Esophagus (tissue), 2 donors: ENCODE measurements around the gene FRMPD2. TPM values are rescaled to one million over a fixed set of nuclear protein-coding genes. Genes with fewer than 3 reads are reported as not detected.
"Not testable (repeated sequence)": the region's sequence is repeated elsewhere in the genome, so short reads cannot be mapped to it uniquely, and the experiment has no call there.

Experiments
- H3K27ac ChIP-seq, 2 donors: one replicate each; pipeline ENCODE4 v1.5.1; 2013; ENCODE audit warnings: low read depth in 2 of 2, mild to moderate bottlenecking in 2 of 2, inconsistent platforms in 1 of 2, low read length in 1 of 2, moderate library complexity in 1 of 2
- H3K27me3 ChIP-seq, 2 donors: one replicate each; pipeline ENCODE4 v1.6.1; 2013; ENCODE audit warnings: low read length in 2 of 2, control low read depth in 1 of 2, mild to moderate bottlenecking in 1 of 2; ENCODE audit not compliant: insufficient read depth in 2 of 2, control insufficient read depth in 1 of 2
- H3K36me3 ChIP-seq, 2 donors: one replicate each; pipeline ENCODE4 v1.6.1; 2013; ENCODE audit warnings: low read length in 1 of 2; ENCODE audit not compliant: control insufficient read depth in 2 of 2, insufficient read depth in 2 of 2
- H3K4me1 ChIP-seq, 2 donors: one replicate each; pipeline ENCODE4 v1.6.1; 2013; ENCODE audit warnings: low read length in 1 of 2; ENCODE audit not compliant: control insufficient read depth in 2 of 2, insufficient read depth in 2 of 2
- H3K4me3 ChIP-seq, 2 donors: one replicate each; pipeline ENCODE4 v1.5.1; 2013; ENCODE audit warnings: low read length in 2 of 2, mild to moderate bottlenecking in 2 of 2, low read depth in 1 of 2, moderate library complexity in 1 of 2
- H3K9me3 ChIP-seq, 2 donors: one replicate each; pipeline ENCODE4 v1.6.1; 2013; ENCODE audit warnings: mild to moderate bottlenecking in 2 of 2, low read depth in 1 of 2, low read length in 1 of 2, moderate library complexity in 1 of 2; ENCODE audit not compliant: control insufficient read depth in 2 of 2, insufficient read depth in 1 of 2
- WGBS, 2 donors: extraction: QIAGEN DNeasy Blood & Tissue Kit; methylation state at CpG; one replicate each; pipeline ENCODE4 v1.1.7; 2013; 5-methylcytosine and 5-hydroxymethylcytosine counted together
- polyA plus RNA-seq, 2 donors: library from polyadenylated mRNA; stranded (reverse); fragments of 200-250 nt; gene quantifications; one replicate each; pipeline ENCODE4 v1.2.3, GENCODE V29; 2013
- donor health status: healthy with polysubstance abuse.
- donor health status: Bipolar disorder and iron deficiency.

FRMPD2 gene
- polyA plus RNA-seq, 2 donors, result 0.02 to 0.06 TPM

- Histone ChIP-seq H3K4me1 (peaks cover 4 to 12% of the 10 kb centered on the region in 2 donors), H3K36me3 (no peaks in the 10 kb centered on the region), H3K27me3 (no peaks in the 10 kb centered on the region), H3K4me3 (no peak overlapping the region), H3K9me3 (peaks cover 0 to 2% of the 10 kb centered on the region in 2 donors), H3K27ac (no peak overlapping the region)
- WGBS, 2 donors, result 81 to 85% methylated on average over 2 of the region's 2 CpGs
Observed at GRCh38 chr10:48247680-48248079, 26.8 kb downstream of the FRMPD2 start.

GRCh38 chr10:48246501-48246900 is 28.0 kb downstream of the FRMPD2 start:
- Histone ChIP-seq H3K9me3 (peaks cover 0 to 2% of the 10 kb centered on the region in 2 donors), H3K36me3 (no peaks in the 10 kb centered on the region), H3K4me3 (no peak overlapping the region), H3K4me1 (peaks cover 2 to 6% of the 10 kb centered on the region in 2 donors), H3K27ac (no peak overlapping the region), H3K27me3 (no peaks in the 10 kb centered on the region)
- WGBS, 2 donors, result 46 to 71% methylated on average over 1 of the region's 1 CpG

GRCh38 chr10:48245977-48246376 is 28.5 kb downstream of the FRMPD2 start:
- 85 to 88% methylated on average over 3 of the region's 3 CpGs for WGBS, 2 donors
- no peaks in the 10 kb centered on the region for H3K36me3 ChIP-seq
- no peak overlapping the region for H3K27ac ChIP-seq

GRCh38 chr10:48243921-48244320 is 30.6 kb downstream of the FRMPD2 start:
- not testable (repeated sequence) for H3K27ac ChIP-seq, H3K27me3 ChIP-seq, H3K4me3 ChIP-seq, H3K4me1 ChIP-seq, H3K36me3 ChIP-seq, H3K9me3 ChIP-seq
- WGBS, 2 donors, result 83 to 86% methylated on average over 5 of the region's 5 CpGs

More at GRCh38 chr10:48245977-48246376, 28.5 kb downstream of the FRMPD2 start:
- H3K27me3 ChIP-seq, result no peaks in the 10 kb centered on the region
- peaks cover 0 to 2% of the 10 kb centered on the region in 2 donors for H3K9me3 ChIP-seq
- H3K4me3 ChIP-seq, result no peak overlapping the region
- H3K4me1 ChIP-seq, result peaks cover 2% of the 10 kb centered on the region in 2 donors

GRCh38 chr10:48243487-48243886 is 31.0 kb downstream of the FRMPD2 start:
- Histone ChIP-seq H3K36me3 (no peaks in the 10 kb centered on the region), H3K4me3 (no peak overlapping the region), H3K9me3 (peaks cover 0 to 2% of the 10 kb centered on the region in 2 donors), H3K27me3 (no peaks in the 10 kb centered on the region), H3K4me1 (peaks cover 0 to 2% of the 10 kb centered on the region in 2 donors), H3K27ac (no peak overlapping the region)
- WGBS, 2 donors, result 36% methylated on average over 7 of the region's 7 CpGs

GRCh38 chr10:48242171-48242904 is 32.2 kb downstream of the FRMPD2 start:
- H3K4me3 ChIP-seq, result no peak overlapping the region
- H3K36me3 ChIP-seq, result no peaks in the 10 kb centered on the region
- H3K9me3 ChIP-seq, result peaks cover 0 to 2% of the 10 kb centered on the region in 2 donors
- H3K27me3 ChIP-seq, result no peaks in the 10 kb centered on the region
- no peak overlapping the region for H3K27ac ChIP-seq
- peaks cover 0 to 2% of the 10 kb centered on the region in 2 donors for H3K4me1 ChIP-seq
- 84 to 86% methylated on average over 15 of the region's 15 CpGs for whole genome bisulfite sequencing, 2 donors

- Histone ChIP-seq H3K27ac (no peak overlapping the region), H3K36me3 (no peaks in the 10 kb centered on the region), H3K9me3 (peaks cover 0 to 2% of the 10 kb centered on the region in 2 donors), H3K27me3 (no peaks in the 10 kb centered on the region), H3K4me1 (peaks cover 0 to 2% of the 10 kb centered on the region in 2 donors), H3K4me3 (no peak overlapping the region)
Observed at GRCh38 chr10:48241332-48241731, 33.2 kb downstream of the FRMPD2 start.

- Histone ChIP-seq H3K36me3 (no peaks in the 10 kb centered on the region), H3K9me3 (peaks cover 0 to 2% of the 10 kb centered on the region in 2 donors), H3K27ac (no peak overlapping the region), H3K27me3 (no peaks in the 10 kb centered on the region), H3K4me1 (peaks cover 0 to 2% of the 10 kb centered on the region in 2 donors), H3K4me3 (no peak overlapping the region)
- 90 to 91% methylated on average over 7 of the region's 7 CpGs for WGBS, 2 donors
Observed at GRCh38 chr10:48240196-48240595, 34.3 kb downstream of the FRMPD2 start.

- Histone ChIP-seq H3K27me3 (no peaks in the 10 kb centered on the region), H3K27ac (no peak overlapping the region), H3K36me3 (no peaks in the 10 kb centered on the region), H3K4me1 (peaks cover 0 to 2% of the 10 kb centered on the region in 2 donors), H3K4me3 (no peak overlapping the region), H3K9me3 (no peaks in the 10 kb centered on the region)
- WGBS, 2 donors, result 76 to 81% methylated on average over 2 of the region's 2 CpGs
Observed at GRCh38 chr10:48239618-48240017, 34.9 kb downstream of the FRMPD2 start.
